AG04450 (cell line): ENCODE data around the gene RGL1. TPM values are rescaled to one million over a fixed set of nuclear protein-coding genes. Genes with fewer than 3 reads are reported as not detected.

Experiments used
- CTCF ChIA-PET: fragments of 300-600, 350-600 bp; formaldehyde crosslinking; extraction: SDS; loops from one replicate; lab custom pipeline; 2022; ENCODE audit warnings: antibody characterized with exemption, inconsistent platforms; lab: Charles Lee
- POLR2A ChIA-PET: fragments of 350-600 bp; formaldehyde crosslinking; extraction: SDS; loops from one replicate; lab custom pipeline; 2021; ENCODE audit warnings: antibody characterized with exemption, inconsistent platforms; lab: Yijun Ruan, JAX
- DNase-seq: peaks from one replicate; pipeline ENCODE4 v3.0.0-alpha.2; 2011; ENCODE audit warnings: low read depth, low spot score
- H3K27ac ChIP-seq: one replicate; pipeline ENCODE4 v1.5.1; 2012; ENCODE audit warnings: low read depth, low read length, control low read depth
- H3K27me3 ChIP-seq: one replicate; pipeline ENCODE4 v1.6.0; 2012; ENCODE audit warnings: low read length; ENCODE audit not compliant: control insufficient read depth, insufficient read depth
- H3K4me3 ChIP-seq: 2 replicates; pipeline ENCODE4 v1.5.1; 2011; ENCODE audit warnings: mild to moderate bottlenecking, low read depth, low read length, control low read depth
- H3K9me3 ChIP-seq: 2 replicates; pipeline ENCODE4 v1.5.1; 2012; ENCODE audit warnings: low read length; ENCODE audit not compliant: control insufficient read depth, insufficient read depth
- polyA plus RNA-seq: library from polyadenylated mRNA; depleted of rRNA; stranded (reverse); fragments of >200 nt; gene quantifications from 2 replicates; pipeline ENCODE4 v1.2.3, GENCODE V29; 2011
- TF ChIP-seq, protein P1 (sequence below): IDR thresholded peaks from 2 replicates; pipeline ENCODE4 v1.5.1; 2011; ENCODE audit warnings: low read depth, low read length, control low read depth, inconsistent platforms

The RGL1 gene
- polyA plus RNA-seq, 1 experiment: 11.1 TPM

DNA sequence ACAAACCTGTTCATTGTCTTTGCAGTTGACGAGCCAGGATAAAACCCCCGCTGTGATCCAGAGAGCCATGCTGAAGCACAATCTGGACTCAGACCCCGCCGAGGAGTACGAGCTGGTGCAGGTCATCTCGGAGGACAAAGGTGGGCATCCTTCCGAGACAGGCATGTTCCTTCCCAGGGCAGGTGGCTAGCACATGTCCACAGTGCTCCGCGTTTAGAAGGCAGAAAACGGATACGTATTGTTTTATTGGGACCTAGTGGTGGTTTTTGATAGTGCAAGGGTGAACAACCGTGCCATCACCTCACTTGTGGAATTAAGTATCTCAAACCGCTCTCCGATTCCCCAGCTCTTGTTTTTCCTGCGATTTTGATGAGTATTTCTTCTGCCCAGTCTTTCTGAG, 117.3 kb downstream of the RGL1 start:
- ChIA-PET CTCF (interaction anchor here (1.0 to 3.9 kb wide), 2 partner anchors 10 to 266 kb away, joined by 6 to 29 read pairs; no protein-coding TSS in a partner anchor), POLR2A (no interaction called here)
- Histone ChIP-seq H3K27me3 (no peaks in the 10 kb centered on the region), H3K4me3 (no peak overlapping the region), H3K27ac (no peak overlapping the region), H3K9me3 (no peaks in the 10 kb centered on the region)
- TF ChIP-seq, protein P1, sequence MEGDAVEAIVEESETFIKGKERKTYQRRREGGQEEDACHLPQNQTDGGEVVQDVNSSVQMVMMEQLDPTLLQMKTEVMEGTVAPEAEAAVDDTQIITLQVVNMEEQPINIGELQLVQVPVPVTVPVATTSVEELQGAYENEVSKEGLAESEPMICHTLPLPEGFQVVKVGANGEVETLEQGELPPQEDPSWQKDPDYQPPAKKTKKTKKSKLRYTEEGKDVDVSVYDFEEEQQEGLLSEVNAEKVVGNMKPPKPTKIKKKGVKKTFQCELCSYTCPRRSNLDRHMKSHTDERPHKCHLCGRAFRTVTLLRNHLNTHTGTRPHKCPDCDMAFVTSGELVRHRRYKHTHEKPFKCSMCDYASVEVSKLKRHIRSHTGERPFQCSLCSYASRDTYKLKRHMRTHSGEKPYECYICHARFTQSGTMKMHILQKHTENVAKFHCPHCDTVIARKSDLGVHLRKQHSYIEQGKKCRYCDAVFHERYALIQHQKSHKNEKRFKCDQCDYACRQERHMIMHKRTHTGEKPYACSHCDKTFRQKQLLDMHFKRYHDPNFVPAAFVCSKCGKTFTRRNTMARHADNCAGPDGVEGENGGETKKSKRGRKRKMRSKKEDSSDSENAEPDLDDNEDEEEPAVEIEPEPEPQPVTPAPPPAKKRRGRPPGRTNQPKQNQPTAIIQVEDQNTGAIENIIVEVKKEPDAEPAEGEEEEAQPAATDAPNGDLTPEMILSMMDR: 0 out of 2 replicates have a peak, but pooled peaks have one; percentile 9
- no peak for DNase-seq

DNA sequence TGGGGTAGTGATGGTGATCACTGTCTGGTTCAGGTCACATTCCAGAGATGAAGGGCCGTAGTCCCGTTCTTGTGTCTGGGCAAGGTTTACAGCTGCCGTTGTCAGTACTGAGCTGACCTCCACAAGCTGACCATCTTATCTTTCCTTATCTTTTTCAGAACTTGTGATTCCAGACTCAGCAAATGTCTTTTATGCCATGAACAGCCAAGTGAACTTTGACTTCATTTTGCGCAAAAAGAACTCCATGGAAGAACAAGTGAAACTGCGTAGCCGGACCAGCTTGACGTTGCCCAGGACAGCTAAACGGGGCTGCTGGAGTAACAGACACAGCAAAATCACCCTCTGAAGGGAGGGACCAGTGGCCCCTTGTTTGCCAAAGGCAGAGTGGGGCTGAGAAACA, 121.0 kb downstream of the RGL1 start:
- H3K27ac ChIP-seq: no peak overlapping the region
- CTCF ChIA-PET: interaction anchor here (1.0 kb wide), 1 partner anchor 10 kb away, joined by 4 read pairs; no protein-coding TSS in a partner anchor

DNA sequence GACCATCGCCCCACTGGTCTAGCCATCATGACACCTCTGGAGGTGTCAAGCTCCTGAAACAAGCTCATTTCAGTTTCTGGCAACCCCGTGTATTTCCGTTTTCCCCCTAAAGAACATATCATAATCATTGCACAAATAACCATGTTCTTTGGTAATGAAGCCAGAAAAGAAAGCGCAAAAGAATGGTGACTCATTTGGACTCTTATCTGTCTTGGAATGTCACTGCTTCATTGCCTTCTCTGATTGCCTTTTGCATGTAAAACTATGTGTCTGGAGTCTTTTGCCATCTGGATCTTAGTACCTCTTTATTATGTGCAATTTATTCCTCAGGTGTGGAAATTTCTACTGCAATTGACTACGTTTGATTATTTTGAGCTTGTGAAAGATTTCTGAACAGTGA, 122.1 kb downstream of the RGL1 start:
- CTCF ChIA-PET: interaction anchor here (1.1 to 2.0 kb wide), 3 partner anchors 11 to 737 kb away, joined by 3 to 11 read pairs (median 4); no protein-coding TSS in a partner anchor
- Histone ChIP-seq H3K4me3 (no peak overlapping the region), H3K27me3 (no peaks in the 10 kb centered on the region), H3K27ac (no peak overlapping the region), H3K9me3 (no peaks in the 10 kb centered on the region)
- TF ChIP-seq, protein P1: no peak
- POLR2A ChIA-PET: no interaction called here
- DNase-seq: no peak

More for the DNA sequence above, 121.0 kb downstream of the RGL1 start:
- DNase-seq: no peak
- Histone ChIP-seq H3K4me3 (no peak overlapping the region), H3K9me3 (no peaks in the 10 kb centered on the region), H3K27me3 (no peaks in the 10 kb centered on the region)
- TF ChIP-seq, protein P1: no peak
- POLR2A ChIA-PET: no interaction called here

DNA sequence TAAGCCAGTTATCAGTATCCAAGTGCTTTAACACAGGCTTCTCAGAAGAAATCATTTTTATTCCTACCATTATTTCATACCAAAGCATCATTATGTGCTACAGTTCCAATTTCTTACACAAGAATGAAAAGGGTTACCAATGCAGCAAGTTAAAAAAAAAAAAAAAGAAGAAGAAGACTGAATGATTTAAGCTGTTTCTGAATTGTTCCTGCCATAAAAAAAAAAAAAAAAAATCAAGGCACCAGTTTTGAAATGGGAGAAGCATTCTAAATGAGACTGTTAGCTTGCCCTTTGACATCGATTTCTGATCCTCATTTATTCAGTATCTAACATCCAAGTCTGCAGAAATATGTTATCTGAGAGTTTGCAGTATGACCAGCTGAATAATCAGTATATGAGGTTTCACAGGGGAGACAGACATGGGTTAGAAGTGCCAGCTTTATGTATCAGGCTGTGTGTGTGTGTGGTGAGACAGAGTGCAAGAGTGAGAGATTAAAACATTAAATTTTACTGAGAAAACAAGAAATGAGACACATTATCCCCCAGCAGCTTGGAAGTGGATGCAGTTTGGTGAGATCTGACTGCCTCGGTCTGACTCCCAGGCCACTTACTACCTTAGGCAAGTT, 126.8 kb downstream of the RGL1 start:
- H3K27me3 ChIP-seq: no peaks in the 10 kb centered on the region
- ChIA-PET POLR2A (interaction anchor here (0.7 to 1.0 kb wide), 3 partner anchors 11 to 294 kb away, joined by 3 to 14 read pairs (median 4); no protein-coding TSS in a partner anchor), CTCF (interaction anchor here (0.8 to 3.7 kb wide), 8 partner anchors 10 to 322 kb away, joined by 3 to 22 read pairs (median 4); no protein-coding TSS in a partner anchor)
- DNase-seq: no peak
- H3K27ac ChIP-seq: no peak overlapping the region
- TF ChIP-seq, protein P1: no peak
- H3K4me3 ChIP-seq: no peak overlapping the region
- H3K9me3 ChIP-seq: no peaks in the 10 kb centered on the region

DNA sequence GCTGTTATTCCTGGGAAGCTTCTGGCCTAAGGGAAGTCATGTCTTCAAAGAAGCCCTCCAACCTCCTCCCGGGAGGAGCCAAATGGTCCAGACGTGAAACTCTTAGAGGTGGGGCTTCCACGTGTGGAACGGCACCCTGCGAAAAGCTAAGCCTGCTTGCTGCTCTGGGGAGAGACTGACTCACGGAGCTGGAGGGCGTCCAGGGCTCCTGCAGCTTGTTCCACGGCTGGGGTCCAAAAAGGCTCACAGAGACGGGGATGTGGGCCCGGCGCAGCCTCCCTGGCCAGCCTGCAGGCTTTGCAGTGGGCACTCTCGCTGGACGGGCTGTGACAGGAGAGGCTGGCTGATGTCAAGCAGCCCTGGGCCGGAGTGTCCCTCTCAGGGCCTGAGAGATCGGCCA, 127.5 kb downstream of the RGL1 start:
- no peak overlapping the region for H3K4me3 ChIP-seq
- TF ChIP-seq, protein P1: no peak
- no peak overlapping the region for H3K27ac ChIP-seq
- ChIA-PET POLR2A (interaction anchor here (0.7 to 1.0 kb wide), 3 partner anchors 10 to 293 kb away, joined by 3 to 14 read pairs (median 4); no protein-coding TSS in a partner anchor), CTCF (interaction anchor here (0.8 to 3.7 kb wide), 7 partner anchors 10 to 299 kb away, joined by 3 to 22 read pairs (median 5); no protein-coding TSS in a partner anchor)
- peak; percentile 78 for DNase-seq
- H3K9me3 ChIP-seq: no peaks in the 10 kb centered on the region
- no peaks in the 10 kb centered on the region for H3K27me3 ChIP-seq
